Activated CD4-positive, alpha-beta T cell treated with anti-CD3 and anti-CD28 coated beads for 36 hours (primary cell): Measurements from ENCODE around the gene NELFCD. TPM values are rescaled to one million over a fixed set of nuclear protein-coding genes. Genes with fewer than 3 reads are reported as not detected.

Source experiments
- ATAC-seq: fragments of 200-7000 bp; cut with Tn5 transposase; one replicate; pipeline ENCODE4 v1.10.0; 2021; ENCODE audit warnings: mild to moderate bottlenecking, moderate library complexity
- CTCF ChIA-PET: fragments of 350-600 bp; sonication (Branson Sonifier 250); formaldehyde crosslinking; loops from one replicate; lab custom pipeline; 2021; ENCODE audit warnings: antibody characterized with exemption; lab: Charles Lee
- POLR2A ChIA-PET: fragments of 350-600 bp; sonication (Branson Sonifier 250); formaldehyde crosslinking; loops from one replicate; lab custom pipeline; 2021; ENCODE audit warnings: antibody characterized with exemption, inconsistent platforms; lab: Charles Lee
- DNase-seq: peaks from one replicate; pipeline ENCODE4 v3.0.0-alpha.2; 2020
- H3K27ac Mint-ChIP-seq: one replicate; pipeline ENCODE4 v1.8.0; 2021; ENCODE audit warnings: mixed read lengths
- H3K27me3 Mint-ChIP-seq: one replicate; pipeline ENCODE4 v1.8.0; 2021; ENCODE audit warnings: mixed read lengths
- H3K36me3 Mint-ChIP-seq: one replicate; pipeline ENCODE4 v1.8.0; 2021; ENCODE audit warnings: low read depth, mixed read lengths
- H3K4me1 Mint-ChIP-seq: one replicate; pipeline ENCODE4 v1.8.0; 2021; ENCODE audit warnings: mixed read lengths
- H3K4me3 Mint-ChIP-seq: one replicate; pipeline ENCODE4 v1.8.0; 2021; ENCODE audit warnings: mild to moderate bottlenecking, moderate library complexity, mixed read lengths
- H3K9me3 Mint-ChIP-seq: one replicate; pipeline ENCODE4 v1.8.0; 2021; ENCODE audit warnings: low read depth, mixed read lengths
- intact Hi-C, 2 experiments: fragments of 100-400 bp; cut with DNase I in 1 of 2; cut with micrococcal nuclease in 1 of 2; formaldehyde crosslinking; loops; one replicate each; pipeline versions ENCODE4 v1.14.2 to v1.15.1; 2022 to 2024; cut with DNase I, micrococcal nuclease
- total RNA-seq, 2 experiments: library from RNA; stranded (reverse); gene quantifications; one replicate each; pipeline ENCODE4 v1.2.3, GENCODE V29; 2021

NELFCD gene
- total RNA-seq, 2 experiments from 2014 or later, result 111 to 121 TPM

- intact Hi-C loops, result no loop called here
- Mint-ChIP-seq H3K27me3 (no peaks in the 10 kb centered on the region), H3K4me3 (no peak overlapping the region), H3K9me3 (no peaks in the 10 kb centered on the region), H3K36me3 (peaks cover 63% of the 10 kb centered on the region), H3K27ac (peak overlapping the region; percentile 53), H3K4me1 (peaks cover 4% of the 10 kb centered on the region)
- DNase-seq, result no peak
- POLR2A ChIA-PET, result no interaction called here
- CTCF ChIA-PET, result interaction anchor here (0.6 to 1.5 kb wide), 3 partner anchors 13 to 151 kb away, joined by 3 to 5 read pairs (median 3); no protein-coding TSS in a partner anchor
- no peak for ATAC-seq
Observed at GRCh38 chr20:58995461-58996225, 14.6 kb downstream of the NELFCD start.

GRCh38 chr20:58996226-58996611, 15.2 kb downstream of the NELFCD start:
- no peak for ATAC-seq

GRCh38 chr20:58997141-58997770, 16.2 kb downstream of the NELFCD start:
- intact Hi-C loops, result no loop called here
- H3K36me3 Mint-ChIP-seq, result peaks cover 56% of the 10 kb centered on the region
- POLR2A ChIA-PET, result no interaction called here

More at GRCh38 chr20:58996226-58996611, 15.2 kb downstream of the NELFCD start:
- no peaks in the 10 kb centered on the region for H3K9me3 Mint-ChIP-seq
- no peaks in the 10 kb centered on the region for H3K27me3 Mint-ChIP-seq
- no peak overlapping the region for H3K27ac Mint-ChIP-seq
- no peak for DNase-seq
- ChIA-PET POLR2A (no interaction called here), CTCF (interaction anchor here (0.6 to 1.5 kb wide), 3 partner anchors 13 to 151 kb away, joined by 3 to 5 read pairs (median 3); no protein-coding TSS in a partner anchor)
- intact Hi-C loops, result no loop called here
- peaks cover 4% of the 10 kb centered on the region for H3K4me1 Mint-ChIP-seq
- no peak overlapping the region for H3K4me3 Mint-ChIP-seq
- peaks cover 57% of the 10 kb centered on the region for H3K36me3 Mint-ChIP-seq

GRCh38 chr20:58998656-58999055, 17.6 kb downstream of the NELFCD start:
- Mint-ChIP-seq H3K4me3 (no peak overlapping the region), H3K4me1 (peaks cover 8% of the 10 kb centered on the region), H3K9me3 (no peaks in the 10 kb centered on the region), H3K27ac (no peak overlapping the region), H3K36me3 (peaks cover 47% of the 10 kb centered on the region), H3K27me3 (no peaks in the 10 kb centered on the region)
- intact Hi-C loops, result no loop called here
- ChIA-PET POLR2A (interaction anchor here (0.7 kb wide), 1 partner anchor 68 kb away, joined by 6 read pairs; no protein-coding TSS in a partner anchor), CTCF (interaction anchor here (0.6 kb wide), 1 partner anchor 126 kb away, joined by 3 read pairs; no protein-coding TSS in a partner anchor)
- no peak for ATAC-seq
- no peak for DNase-seq

More at GRCh38 chr20:58997141-58997770, 16.2 kb downstream of the NELFCD start:
- CTCF ChIA-PET, result interaction anchor here (1.2 kb wide), 1 partner anchor 211 kb away, joined by 5 read pairs; no protein-coding TSS in a partner anchor
- Mint-ChIP-seq H3K9me3 (no peaks in the 10 kb centered on the region), H3K27me3 (no peaks in the 10 kb centered on the region), H3K27ac (no peak overlapping the region), H3K4me1 (peaks cover 4% of the 10 kb centered on the region), H3K4me3 (no peak overlapping the region)
- no peak for DNase-seq
- ATAC-seq, result no peak

GRCh38 chr20:59000326-59000725, 19.3 kb downstream of the NELFCD start:
- Mint-ChIP-seq H3K36me3 (peaks cover 40% of the 10 kb centered on the region), H3K9me3 (no peaks in the 10 kb centered on the region), H3K27ac (no peak overlapping the region), H3K4me3 (no peak overlapping the region), H3K4me1 (peaks cover 21% of the 10 kb centered on the region), H3K27me3 (no peaks in the 10 kb centered on the region)
- CTCF ChIA-PET, result no interaction called here
- DNase-seq (no peak), ATAC-seq (no peak)
- POLR2A ChIA-PET, result no interaction called here
- intact Hi-C loops, result no loop called here

- ChIA-PET POLR2A (no interaction called here), CTCF (no interaction called here)
- H3K27me3 Mint-ChIP-seq, result no peaks in the 10 kb centered on the region
- no peak overlapping the region for H3K27ac Mint-ChIP-seq
- ATAC-seq (no peak), DNase-seq (no peak)
- H3K36me3 Mint-ChIP-seq, result peaks cover 32% of the 10 kb centered on the region
- H3K9me3 Mint-ChIP-seq, result no peaks in the 10 kb centered on the region
- H3K4me3 Mint-ChIP-seq, result no peak overlapping the region
- peaks cover 28% of the 10 kb centered on the region for H3K4me1 Mint-ChIP-seq
- intact Hi-C loops, result no loop called here
Observed at GRCh38 chr20:59001068-59001448, 20.0 kb downstream of the NELFCD start.

- intact Hi-C loops, result no loop called here
- ChIA-PET POLR2A (no interaction called here), CTCF (no interaction called here)
- no peaks in the 10 kb centered on the region for H3K27me3 Mint-ChIP-seq
- no peak overlapping the region for H3K27ac Mint-ChIP-seq
- ATAC-seq, result no peak
- no peaks in the 10 kb centered on the region for H3K9me3 Mint-ChIP-seq
- H3K36me3 Mint-ChIP-seq, result peaks cover 27% of the 10 kb centered on the region
- no peak for DNase-seq
- peaks cover 31% of the 10 kb centered on the region for H3K4me1 Mint-ChIP-seq
- no peak overlapping the region for H3K4me3 Mint-ChIP-seq
Observed at GRCh38 chr20:59001449-59002171, 20.6 kb downstream of the NELFCD start.

GRCh38 chr20:59002388-59002787, 21.3 kb downstream of the NELFCD start:
- no peaks in the 10 kb centered on the region for H3K9me3 Mint-ChIP-seq
- H3K4me3 Mint-ChIP-seq, result no peak overlapping the region
- DNase-seq, result no peak
- H3K27me3 Mint-ChIP-seq, result no peaks in the 10 kb centered on the region
- ChIA-PET POLR2A (interaction anchor here (1.0 kb wide), 1 partner anchor 19 kb away, joined by 3 read pairs; no protein-coding TSS in a partner anchor), CTCF (no interaction called here)
- intact Hi-C loops, result no loop called here
- H3K4me1 Mint-ChIP-seq, result peaks cover 31% of the 10 kb centered on the region
- H3K27ac Mint-ChIP-seq, result no peak overlapping the region
- ATAC-seq, result no peak
- peaks cover 20% of the 10 kb centered on the region for H3K36me3 Mint-ChIP-seq

GRCh38 chr20:59002874-59003399, 21.9 kb downstream of the NELFCD start:
- Mint-ChIP-seq H3K36me3 (peaks cover 15% of the 10 kb centered on the region), H3K27me3 (no peaks in the 10 kb centered on the region), H3K9me3 (no peaks in the 10 kb centered on the region), H3K27ac (peak overlapping the region; percentile 35), H3K4me3 (no peak overlapping the region), H3K4me1 (peaks cover 31% of the 10 kb centered on the region)
- DNase-seq (no peak), ATAC-seq (no peak)
- intact Hi-C loops, result no loop called here
- POLR2A ChIA-PET, result interaction anchor here (1.0 kb wide), 1 partner anchor 20 kb away, joined by 3 read pairs; no protein-coding TSS in a partner anchor
- CTCF ChIA-PET, result interaction anchor here (0.7 kb wide), 1 partner anchor 71 kb away, joined by 3 read pairs; no protein-coding TSS in a partner anchor

GRCh38 chr20:59003836-59004492, 22.9 kb downstream of the NELFCD start:
- H3K36me3 Mint-ChIP-seq, result peaks cover 12% of the 10 kb centered on the region
- H3K4me1 Mint-ChIP-seq, result peaks cover 31% of the 10 kb centered on the region
- ChIA-PET POLR2A (interaction anchor here (0.6 kb wide), 1 partner anchor 397 kb away, joined by 4 read pairs; no protein-coding TSS in a partner anchor), CTCF (no interaction called here)
- intact Hi-C loops, result no loop called here
- H3K9me3 Mint-ChIP-seq, result no peaks in the 10 kb centered on the region
- DNase-seq, result no peak
- H3K27me3 Mint-ChIP-seq, result no peaks in the 10 kb centered on the region
- H3K27ac Mint-ChIP-seq, result peak overlapping the region; percentile 79
- H3K4me3 Mint-ChIP-seq, result peak overlapping the region; percentile 69
- no peak for ATAC-seq

- Mint-ChIP-seq H3K27ac (peak overlapping the region; percentile 79), H3K27me3 (no peaks in the 10 kb centered on the region), H3K4me3 (peak overlapping the region; percentile 69), H3K36me3 (peaks cover 12% of the 10 kb centered on the region), H3K9me3 (no peaks in the 10 kb centered on the region), H3K4me1 (peaks cover 31% of the 10 kb centered on the region)
- CTCF ChIA-PET, result no interaction called here
- intact Hi-C loops, result no loop called here
- POLR2A ChIA-PET, result interaction anchor here (0.6 kb wide), 1 partner anchor 396 kb away, joined by 4 read pairs; no protein-coding TSS in a partner anchor
- ATAC-seq (no peak), DNase-seq (peak; percentile 81)
Observed at GRCh38 chr20:59004493-59004762, 23.4 kb downstream of the NELFCD start.
